Measurements from ENCODE around the gene UBE2D1.

GRCh38 chr10:58367069-58367468 is 32.3 kb downstream of the UBE2D1 start:
- TF ChIP-seq FOXK2 (IDR thresholded peaks at IDR 0.05) (no peak), EZH2 (conservative IDR thresholded peaks at IDR 0.05; ENCODE audit: low read depth, low read length) (no peak), JUNB (CRISPR knock-in tag; IDR thresholded peaks at IDR 0.05; ENCODE audit: borderline replicate concordance) (no peak), POLR2A (IDR thresholded peaks at IDR 0.05; ENCODE audit: insufficient read depth in 1 of 2, low read depth in 2 of 2, low read length in 2 of 2) (no peak)
- TF ChIP-seq, protein P1, sequence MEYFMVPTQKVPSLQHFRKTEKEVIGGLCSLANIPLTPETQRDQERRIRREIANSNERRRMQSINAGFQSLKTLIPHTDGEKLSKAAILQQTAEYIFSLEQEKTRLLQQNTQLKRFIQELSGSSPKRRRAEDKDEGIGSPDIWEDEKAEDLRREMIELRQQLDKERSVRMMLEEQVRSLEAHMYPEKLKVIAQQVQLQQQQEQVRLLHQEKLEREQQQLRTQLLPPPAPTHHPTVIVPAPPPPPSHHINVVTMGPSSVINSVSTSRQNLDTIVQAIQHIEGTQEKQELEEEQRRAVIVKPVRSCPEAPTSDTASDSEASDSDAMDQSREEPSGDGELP (IDR thresholded peaks at IDR 0.05; ENCODE audit: borderline replicate concordance, low read depth) = no peak
- TF ChIP-seq, protein P2, sequence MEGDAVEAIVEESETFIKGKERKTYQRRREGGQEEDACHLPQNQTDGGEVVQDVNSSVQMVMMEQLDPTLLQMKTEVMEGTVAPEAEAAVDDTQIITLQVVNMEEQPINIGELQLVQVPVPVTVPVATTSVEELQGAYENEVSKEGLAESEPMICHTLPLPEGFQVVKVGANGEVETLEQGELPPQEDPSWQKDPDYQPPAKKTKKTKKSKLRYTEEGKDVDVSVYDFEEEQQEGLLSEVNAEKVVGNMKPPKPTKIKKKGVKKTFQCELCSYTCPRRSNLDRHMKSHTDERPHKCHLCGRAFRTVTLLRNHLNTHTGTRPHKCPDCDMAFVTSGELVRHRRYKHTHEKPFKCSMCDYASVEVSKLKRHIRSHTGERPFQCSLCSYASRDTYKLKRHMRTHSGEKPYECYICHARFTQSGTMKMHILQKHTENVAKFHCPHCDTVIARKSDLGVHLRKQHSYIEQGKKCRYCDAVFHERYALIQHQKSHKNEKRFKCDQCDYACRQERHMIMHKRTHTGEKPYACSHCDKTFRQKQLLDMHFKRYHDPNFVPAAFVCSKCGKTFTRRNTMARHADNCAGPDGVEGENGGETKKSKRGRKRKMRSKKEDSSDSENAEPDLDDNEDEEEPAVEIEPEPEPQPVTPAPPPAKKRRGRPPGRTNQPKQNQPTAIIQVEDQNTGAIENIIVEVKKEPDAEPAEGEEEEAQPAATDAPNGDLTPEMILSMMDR (CRISPR knock-in tag; IDR thresholded peaks at IDR 0.05) = no peak

Data from HepG2 (cell line).